PC-3 (cell line): ENCODE data around the gene HTD2. TPM values are rescaled to one million over a fixed set of nuclear protein-coding genes. Genes with fewer than 3 reads are reported as not detected.

Experiments used
- ATAC-seq: fragments of 200-7000 bp; cut with Tn5 transposase; 2 replicates; pipeline ENCODE4 v1.9.1; 2020; ENCODE audit warnings: mild to moderate bottlenecking, moderate library complexity
- Bru-seq: library from RNA; stranded (reverse); fragments of 400-500 nt; gene quantifications from one replicate; lab custom pipeline; 2021; lab: Mats Ljungman, UMichigan
- BruChase-seq, 2 experiments: library from RNA; stranded (reverse); fragments of 400-500 nt; gene quantifications; one replicate each; lab custom pipeline; 2021; lab: Mats Ljungman, UMichigan
- BruUV-seq: library from RNA; stranded (reverse); fragments of 400-500 nt; replicated peaks from 2 replicates; lab custom pipeline; 2021; lab: Mats Ljungman, UMichigan
- CTCF ChIA-PET: fragments of 300-600 bp; sonication (Branson Sonifier 250); formaldehyde crosslinking; loops from one replicate; lab custom pipeline; 2022; ENCODE audit warnings: antibody characterized with exemption; lab: Charles Lee
- POLR2A ChIA-PET: fragments of 300-600 bp; sonication (Branson Sonifier 250); formaldehyde crosslinking; loops from one replicate; lab custom pipeline; 2022; ENCODE audit warnings: antibody characterized with exemption; ENCODE audit not compliant: unreplicated experiment; lab: Charles Lee
- DNase-seq: peaks from one replicate; pipeline ENCODE4 v3.0.0-alpha.2; 2015
- H2AFZ ChIP-seq: fragments of 300-600 bp; sonication (generic); 2 replicates; pipeline ENCODE4 v1.6.0; 2016; ENCODE audit warnings: antibody characterized with exemption, low read length
- H3F3A ChIP-seq: fragments of 300-600 bp; sonication (generic); one replicate; pipeline ENCODE4 v1.6.0; 2017; ENCODE audit warnings: antibody characterized with exemption, low read length, control low read depth, mild to moderate bottlenecking; ENCODE audit not compliant: unreplicated experiment
- H3K27ac ChIP-seq: fragments of 300-600 bp; sonication (generic); 2 replicates; pipeline ENCODE4 v1.5.1; 2016; ENCODE audit warnings: mild to moderate bottlenecking, low read length
- H3K27me3 ChIP-seq: fragments of 300-600 bp; sonication (generic); 2 replicates; pipeline ENCODE4 v1.6.1; 2016; ENCODE audit warnings: low read length, mixed read lengths
- H3K36me3 ChIP-seq: fragments of 300-600 bp; sonication (generic); 2 replicates; pipeline ENCODE4 v1.6.1; 2016; ENCODE audit warnings: low read depth, mixed run types, low read length, mixed read lengths
- H3K4me1 ChIP-seq: fragments of 300-600 bp; sonication (generic); 2 replicates; pipeline ENCODE4 v1.5.1; 2016; ENCODE audit warnings: low read length; ENCODE audit not compliant: insufficient read depth
- H3K4me2 ChIP-seq: fragments of 300-600 bp; sonication (generic); 2 replicates; pipeline ENCODE4 v1.6.0; 2016; ENCODE audit warnings: low read length
- H3K4me3 ChIP-seq: fragments of 300-600 bp; sonication (generic); 2 replicates; pipeline ENCODE4 v1.5.1; 2016; ENCODE audit warnings: mild to moderate bottlenecking, low read length, mixed read lengths
- H3K79me2 ChIP-seq: fragments of 300-600 bp; sonication (generic); 2 replicates; pipeline ENCODE4 v1.6.1; 2017; ENCODE audit warnings: low read length, mixed read lengths
- H3K9ac ChIP-seq: fragments of 300-600 bp; sonication (generic); 2 replicates; pipeline ENCODE4 v1.6.0; 2016; ENCODE audit warnings: mild to moderate bottlenecking, low read length
- H3K9me2 ChIP-seq: fragments of 300-600 bp; sonication (generic); replicated peaks from 2 replicates; pipeline ENCODE4 v1.6.1; 2016; ENCODE audit warnings: mixed run types, low read length, mixed read lengths
- H3K9me3 ChIP-seq: fragments of 300-600 bp; sonication (generic); 2 replicates; pipeline ENCODE4 v1.6.1; 2016; ENCODE audit warnings: low read length, mixed read lengths
- H4K20me1 ChIP-seq: fragments of 300-600 bp; sonication (generic); 2 replicates; pipeline ENCODE4 v1.6.1; 2016; ENCODE audit warnings: low read length, mixed read lengths
- EZH2 ChIP-seq: fragments of 300-600 bp; sonication (generic); IDR thresholded peaks from one replicate; pipeline ENCODE4 v1.6.1; 2017; ENCODE audit warnings: antibody characterized with exemption, mild to moderate bottlenecking, low read length; ENCODE audit not compliant: unreplicated experiment
- EZH2phosphoT487 ChIP-seq: fragments of 300-600 bp; sonication (generic); IDR thresholded peaks from 2 replicates; pipeline ENCODE4 v1.6.1; 2018; ENCODE audit warnings: mild to moderate bottlenecking, antibody characterized with exemption, low read length, borderline replicate concordance
- intact Hi-C: fragments of 100-400 bp; cut with micrococcal nuclease; formaldehyde crosslinking; loops from 2 replicates; pipeline ENCODE4 v1.9.0; 2023
- long read RNA-seq: library from polyadenylated mRNA; unstranded; transcript quantifications from one replicate; pipeline ENCODE4 v2.0.0, GENCODE V29; 2021; ENCODE audit not compliant: unreplicated experiment
- total RNA-seq: library from RNA; depleted of rRNA; stranded (reverse); fragments of >200 nt; gene quantifications from 2 replicates; pipeline ENCODE4 v1.2.3, GENCODE V29; 2014; rRNA removed
- TF ChIP-seq, protein P1 (sequence below): fragments of 300-600 bp; sonication (generic); conservative IDR thresholded peaks from 2 replicates; pipeline ENCODE4 v1.5.1; 2017; ENCODE audit warnings: antibody characterized with exemption, low read depth, mild to moderate bottlenecking, low read length

Gene HTD2
- total RNA-seq: 4.9 and 6.9 TPM in 2 replicates
- percentile 85 among the genes with signal in this experiment for Bru-seq, nascent RNA
- percentile 74 among the genes with signal in this experiment for BruChase-seq, experiment 1, labeled RNA remaining after a 6-hour chase
- BruChase-seq, experiment 2, labeled RNA remaining after a 2-hour chase: percentile 81 among the genes with signal in this experiment
- long read RNA-seq, transcript HTD2-206 (5 exons, 1,378 nt): major isoform, 14 of 31 reads
- long read RNA-seq, transcript HTD2-201 (5 exons, 1,508 nt): minor isoform, 13 of 31 reads
- long read RNA-seq, partial matches to known transcripts: 0 of 31 reads
- long read RNA-seq, other reads (novel, unspliced or antisense): 3 of 31 reads

DNA sequence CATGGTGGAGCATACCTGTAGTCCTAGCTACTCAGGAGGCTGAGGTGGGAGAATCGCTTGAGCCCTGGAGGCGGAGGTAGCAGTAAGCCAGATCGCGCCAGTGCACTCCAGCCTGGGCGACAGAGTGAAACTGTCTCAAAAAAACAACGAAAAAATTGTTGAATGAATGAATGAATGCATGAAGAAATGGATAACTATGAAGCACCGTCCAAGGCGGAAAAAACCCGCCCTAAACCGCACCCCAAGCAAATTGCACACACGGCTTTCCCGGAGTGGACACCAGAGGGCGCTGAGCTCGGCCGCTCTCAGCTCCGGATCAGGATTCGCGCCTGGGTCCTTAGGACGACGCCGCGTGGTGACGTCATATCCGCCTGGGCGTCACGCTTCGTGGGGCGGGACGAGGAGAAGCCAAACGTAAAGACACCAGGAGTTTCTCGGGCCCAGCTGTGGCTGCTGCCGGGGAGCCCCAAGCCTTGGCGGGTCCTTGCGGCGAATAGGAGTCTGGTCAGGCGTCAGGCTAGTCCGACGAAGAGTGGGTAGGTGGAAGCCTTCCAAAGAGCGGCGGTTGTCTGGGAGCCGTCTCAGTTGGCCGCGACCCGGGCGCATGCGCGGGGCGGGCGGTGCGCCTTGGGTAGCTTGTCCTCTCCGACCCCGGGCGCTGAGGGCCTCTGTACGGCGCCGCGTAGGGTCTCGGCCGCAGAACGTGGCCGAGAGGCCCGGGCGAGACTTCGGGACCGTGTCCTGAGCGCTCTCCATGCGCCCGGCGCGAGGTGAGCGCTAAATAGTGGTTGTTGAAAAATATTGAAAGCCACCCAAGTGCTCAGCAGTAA is at the start of gene HTD2, which contains the start of gene RPP14:
HTD2 (plus strand) TSS at position 639 of the 830 bp plus-strand sequence. CDS start 11,094 bp downstream, outside the sequence.
RPP14 (plus strand) TSS at position 364 of the 830 bp plus-strand sequence. CDS start 4,085 bp downstream, outside the sequence.
- peaks cover 15% of the 10 kb centered on the region for H3K36me3 ChIP-seq
- H3K4me1 ChIP-seq: peaks cover 11% of the 10 kb centered on the region
- ATAC-seq (peak; percentile 92), DNase-seq (peak; percentile 99)
- H3K9me3 ChIP-seq: peaks cover 8% of the 10 kb centered on the region
- H3K27ac ChIP-seq: peak within 1 kb of the TSS; percentile 75
- intact Hi-C loops: loop anchor here (2.0 kb wide), 3 partner anchors 27 to 227 kb away; partner anchors contain the start of gene PXK
- no peaks in the 10 kb centered on the region for H3K9me2 ChIP-seq
- H3K4me3 ChIP-seq: peak within 1 kb of the TSS; percentile 95
- ChIA-PET CTCF (interaction anchor here (0.5 to 2.2 kb wide), 19 partner anchors 11 to 220 kb away, joined by 3 to 35 read pairs (median 4); partner anchors contain the start of gene ABHD6), POLR2A (interaction anchor here (0.5 to 0.7 kb wide), 2 partner anchors 250 to 324 kb away, joined by 3 read pairs; no protein-coding TSS in a partner anchor)
- H4K20me1 ChIP-seq: peaks cover 22% of the 10 kb centered on the region
- peak within 1 kb of the TSS; percentile 59 for H2AFZ ChIP-seq
- H3K9ac ChIP-seq: peak within 1 kb of the TSS; percentile 98
- peak within 1 kb of the TSS; percentile 91 for H3K4me2 ChIP-seq
- H3K27me3 ChIP-seq: no peaks in the 10 kb centered on the region
- H3F3A ChIP-seq: no peaks in the 10 kb centered on the region
- H3K79me2 ChIP-seq: peaks cover 42% of the 10 kb centered on the region
- BruUV-seq: TSS peak; percentile 58
- TF ChIP-seq, protein P1, sequence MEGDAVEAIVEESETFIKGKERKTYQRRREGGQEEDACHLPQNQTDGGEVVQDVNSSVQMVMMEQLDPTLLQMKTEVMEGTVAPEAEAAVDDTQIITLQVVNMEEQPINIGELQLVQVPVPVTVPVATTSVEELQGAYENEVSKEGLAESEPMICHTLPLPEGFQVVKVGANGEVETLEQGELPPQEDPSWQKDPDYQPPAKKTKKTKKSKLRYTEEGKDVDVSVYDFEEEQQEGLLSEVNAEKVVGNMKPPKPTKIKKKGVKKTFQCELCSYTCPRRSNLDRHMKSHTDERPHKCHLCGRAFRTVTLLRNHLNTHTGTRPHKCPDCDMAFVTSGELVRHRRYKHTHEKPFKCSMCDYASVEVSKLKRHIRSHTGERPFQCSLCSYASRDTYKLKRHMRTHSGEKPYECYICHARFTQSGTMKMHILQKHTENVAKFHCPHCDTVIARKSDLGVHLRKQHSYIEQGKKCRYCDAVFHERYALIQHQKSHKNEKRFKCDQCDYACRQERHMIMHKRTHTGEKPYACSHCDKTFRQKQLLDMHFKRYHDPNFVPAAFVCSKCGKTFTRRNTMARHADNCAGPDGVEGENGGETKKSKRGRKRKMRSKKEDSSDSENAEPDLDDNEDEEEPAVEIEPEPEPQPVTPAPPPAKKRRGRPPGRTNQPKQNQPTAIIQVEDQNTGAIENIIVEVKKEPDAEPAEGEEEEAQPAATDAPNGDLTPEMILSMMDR: peak; percentile 90
- no peak for TF ChIP-seq EZH2
- no peak for TF ChIP-seq EZH2phosphoT487

DNA sequence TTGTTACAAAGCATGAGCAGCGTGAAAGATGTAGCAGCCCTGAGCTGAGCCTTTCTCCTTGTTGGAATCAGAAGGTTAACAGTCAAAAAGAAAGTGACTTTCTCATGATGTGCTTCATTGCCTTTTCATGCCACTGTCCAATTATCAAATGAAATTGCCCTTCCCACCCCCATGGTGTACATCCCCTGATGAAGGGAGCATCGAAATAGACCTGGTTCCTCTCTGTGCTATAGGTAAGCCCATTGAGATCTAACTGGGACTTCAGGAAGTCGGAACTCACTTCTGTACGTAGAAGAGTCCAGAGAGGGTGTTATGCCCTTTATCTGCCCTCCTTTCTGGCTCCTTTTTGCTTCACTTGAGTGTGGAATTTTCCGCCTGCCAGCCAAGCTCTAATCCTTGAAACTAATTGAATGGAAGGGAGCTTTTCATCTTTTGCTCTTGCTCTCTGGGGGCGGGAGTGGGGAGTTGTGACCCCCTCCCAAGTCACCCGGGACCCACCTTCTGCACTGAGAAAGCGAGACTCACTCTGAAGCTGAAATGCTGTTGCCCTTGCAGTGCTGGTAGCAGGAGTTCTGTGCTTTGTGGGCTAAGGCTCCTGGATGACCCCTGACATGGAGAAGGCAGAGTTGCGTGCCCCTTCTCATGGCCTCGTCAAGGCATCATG is 47.8 kb upstream of the HTD2 start:
- Histone ChIP-seq H4K20me1 (no peaks in the 10 kb centered on the region), H3K4me1 (peaks cover 30% of the 10 kb centered on the region), H3K36me3 (no peaks in the 10 kb centered on the region; the same call in 1 of the 2 replicates), H3K9ac (no peak overlapping the region), H3F3A (peaks cover 15% of the 10 kb centered on the region), H3K27me3 (no peaks in the 10 kb centered on the region), H3K9me3 (no peaks in the 10 kb centered on the region), H3K27ac (no peak overlapping the region), H3K4me2 (no peak overlapping the region), H3K9me2 (no peaks in the 10 kb centered on the region), H2AFZ (no peak overlapping the region), H3K79me2 (no peaks in the 10 kb centered on the region), H3K4me3 (no peak overlapping the region)
- no TSS peak for BruUV-seq
- POLR2A ChIA-PET: no interaction called here
- TF ChIP-seq, protein P1: no peak
- TF ChIP-seq EZH2 (no peak), EZH2phosphoT487 (no peak)
- no peak for ATAC-seq
- CTCF ChIA-PET: no interaction called here
- intact Hi-C loops: no loop called here
- DNase-seq: no peak
